ENCODE results near the gene B3GALT6.

DNA sequence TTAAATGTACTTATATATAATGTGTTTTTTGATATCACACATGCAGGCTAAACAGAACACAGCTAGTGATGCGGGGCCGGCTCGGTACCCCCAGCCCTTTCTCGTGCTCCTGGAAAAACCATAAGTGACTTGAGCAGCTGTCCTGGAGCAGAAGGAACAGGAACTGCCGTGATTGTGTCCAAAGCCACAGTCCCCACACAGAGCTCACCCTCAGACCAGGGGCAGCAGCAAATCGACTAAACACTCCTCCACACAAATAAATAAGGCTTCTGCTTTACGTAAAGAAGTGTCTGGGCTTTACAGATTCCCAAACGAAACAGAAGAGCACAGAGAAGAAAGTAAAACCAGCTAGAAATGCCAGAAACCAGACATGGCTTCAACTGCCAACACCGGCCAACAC, 32.0 kb downstream of the B3GALT6 start:
- TF ChIP-seq EZH2phosphoT487 (IDR thresholded peaks at IDR 0.05; ENCODE audit: insufficient read depth, low read depth): no peak
- TF ChIP-seq EZH2 (IDR thresholded peaks at IDR 0.05; ENCODE audit: insufficient read depth, poor library complexity, severe bottlenecking): no peak
